HG02884 (cell line): Measurements from ENCODE around the gene COL19A1.

Experiments
- ATAC-seq: cut with Tn5 transposase; IDR thresholded peaks from one replicate; pipeline ENCODE4 v1.9.1; 2021; ENCODE audit warnings: mild to moderate bottlenecking, moderate library complexity; ENCODE audit not compliant: unreplicated experiment

Gene COL19A1

GRCh38 chr6:70118670-70119069, 252.3 kb downstream of the COL19A1 start:
- ATAC-seq = no peak

- ATAC-seq = no peak
These were observed 253.0 kb downstream of the COL19A1 start for GRCh38 chr6:70119218-70119835.

- ATAC-seq = no peak
These were observed 258.1 kb downstream of the COL19A1 start for GRCh38 chr6:70124443-70124842.

GRCh38 chr6:70124882-70125545, 258.7 kb downstream of the COL19A1 start:
- ATAC-seq = no peak

GRCh38 chr6:70125602-70126001, 259.2 kb downstream of the COL19A1 start:
- ATAC-seq = no peak

- ATAC-seq = no peak
These were observed 263.0 kb downstream of the COL19A1 start for GRCh38 chr6:70129341-70129740.

- ATAC-seq = no peak
These were observed 264.5 kb downstream of the COL19A1 start for GRCh38 chr6:70130865-70131264.

- peak; percentile 95 for ATAC-seq
These were observed 265.2 kb downstream of the COL19A1 start for GRCh38 chr6:70131528-70131927.

GRCh38 chr6:70133246-70133645, 266.9 kb downstream of the COL19A1 start:
- ATAC-seq = no peak

- no peak for ATAC-seq
These were observed 268.2 kb downstream of the COL19A1 start for GRCh38 chr6:70134542-70134941.

- no peak for ATAC-seq
These were observed 269.1 kb downstream of the COL19A1 start for GRCh38 chr6:70135219-70136160.

- no peak for ATAC-seq
These were observed 270.6 kb downstream of the COL19A1 start for GRCh38 chr6:70136996-70137395.

GRCh38 chr6:70140496-70140895, 274.1 kb downstream of the COL19A1 start:
- no peak for ATAC-seq

- ATAC-seq = no peak
These were observed 275.7 kb downstream of the COL19A1 start for GRCh38 chr6:70142034-70142433.

GRCh38 chr6:70145178-70145577, 278.8 kb downstream of the COL19A1 start:
- no peak for ATAC-seq

- ATAC-seq = no peak
These were observed 282.9 kb downstream of the COL19A1 start for GRCh38 chr6:70149209-70149788.

- ATAC-seq = no peak
These were observed 284.2 kb downstream of the COL19A1 start for GRCh38 chr6:70150521-70150920.

GRCh38 chr6:70151616-70152015, 285.3 kb downstream of the COL19A1 start:
- no peak for ATAC-seq

- ATAC-seq = no peak
These were observed 286.4 kb downstream of the COL19A1 start for GRCh38 chr6:70152786-70153185.

- ATAC-seq = no peak
These were observed 290.7 kb downstream of the COL19A1 start for GRCh38 chr6:70157086-70157485.

- ATAC-seq = no peak
These were observed 293.9 kb downstream of the COL19A1 start for GRCh38 chr6:70160276-70160675.
